GM19099 (cell line): ENCODE measurements around the gene PCBP3.

Experiments used
- POLR2A ChIP-seq: IDR thresholded peaks from 3 replicates; pipeline ENCODE4 v1.6.1; 2011; ENCODE audit warnings: low read depth; ENCODE audit not compliant: insufficient read length; ENCODE audit errors: extremely low read depth

PCBP3 gene

DNA sequence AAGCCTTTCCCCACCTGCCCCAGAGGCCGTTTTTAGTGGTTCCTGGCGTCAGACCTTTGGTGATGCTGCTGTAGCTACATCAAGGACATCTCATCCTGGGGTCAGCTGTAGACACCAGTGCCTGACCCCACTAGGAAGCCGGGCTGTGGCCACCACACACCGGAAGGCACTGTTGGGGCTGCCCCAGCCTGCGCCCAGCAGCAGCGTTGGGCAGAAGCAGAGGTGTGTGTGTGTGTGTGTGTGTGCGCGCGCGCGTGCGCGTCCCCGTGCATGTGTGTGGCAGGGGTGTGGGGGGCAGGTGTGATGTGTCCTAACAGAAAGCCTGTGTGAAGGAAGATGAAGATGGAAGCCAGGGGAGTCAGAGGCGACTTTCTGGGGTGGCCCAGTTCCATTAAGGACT lies 276.1 kb downstream of the PCBP3 start:
- no peak for TF ChIP-seq POLR2A

DNA sequence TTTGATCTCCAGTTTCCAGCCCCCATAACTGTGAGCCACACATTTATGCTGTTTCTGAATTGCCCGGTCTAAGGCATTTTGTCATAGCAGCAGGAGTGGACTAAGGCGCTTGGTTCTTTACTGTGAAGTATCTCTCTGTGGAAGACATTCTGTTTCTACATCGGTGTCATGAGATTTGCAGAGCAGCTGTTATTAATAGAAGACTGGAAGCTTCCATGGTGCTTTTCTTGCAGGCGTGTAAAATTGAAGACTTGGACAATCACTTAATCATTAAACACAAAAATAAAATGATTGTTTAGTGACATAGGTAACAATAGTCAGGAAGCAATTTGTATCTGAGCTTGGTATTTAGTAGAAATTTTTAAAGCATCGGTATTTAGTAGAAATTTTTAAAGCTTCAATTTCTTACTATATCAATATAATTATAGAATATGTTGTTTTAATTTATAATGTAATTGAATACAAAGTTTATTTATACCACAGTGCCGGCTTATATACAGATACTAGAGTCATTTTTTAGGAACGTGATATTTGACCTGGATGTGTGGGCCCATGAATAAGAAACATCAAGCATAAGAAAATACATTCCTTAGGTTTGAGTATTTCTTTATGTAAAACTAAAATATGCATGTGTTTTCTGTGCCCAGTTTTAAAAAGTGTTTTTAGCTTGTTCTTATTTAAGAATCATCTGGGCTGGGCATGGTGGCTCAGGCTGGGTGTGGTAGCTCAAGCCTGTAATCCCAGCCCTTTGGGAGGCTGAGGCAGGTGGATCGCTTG lies 277.5 kb downstream of the PCBP3 start:
- no peak for TF ChIP-seq POLR2A

DNA sequence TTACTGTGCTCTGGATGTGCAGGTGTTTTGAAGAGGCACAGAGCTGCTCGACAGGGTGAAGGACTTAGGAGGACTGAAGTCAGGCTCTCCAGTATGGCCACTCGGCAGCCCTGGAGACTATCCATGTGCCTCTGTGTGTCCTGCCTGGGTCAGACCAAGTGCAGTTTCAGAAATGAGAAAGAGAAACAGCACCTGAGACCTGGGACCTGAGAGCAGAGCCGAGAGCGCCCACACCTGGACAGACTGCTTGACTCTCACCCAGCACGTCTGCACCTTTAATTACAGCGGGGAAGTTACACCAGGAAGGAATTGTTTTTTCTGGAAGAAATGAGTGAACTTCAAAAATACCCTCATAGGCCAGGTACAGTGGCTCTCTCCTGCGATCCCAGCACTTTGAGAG lies 278.4 kb downstream of the PCBP3 start:
- no peak for TF ChIP-seq POLR2A

DNA sequence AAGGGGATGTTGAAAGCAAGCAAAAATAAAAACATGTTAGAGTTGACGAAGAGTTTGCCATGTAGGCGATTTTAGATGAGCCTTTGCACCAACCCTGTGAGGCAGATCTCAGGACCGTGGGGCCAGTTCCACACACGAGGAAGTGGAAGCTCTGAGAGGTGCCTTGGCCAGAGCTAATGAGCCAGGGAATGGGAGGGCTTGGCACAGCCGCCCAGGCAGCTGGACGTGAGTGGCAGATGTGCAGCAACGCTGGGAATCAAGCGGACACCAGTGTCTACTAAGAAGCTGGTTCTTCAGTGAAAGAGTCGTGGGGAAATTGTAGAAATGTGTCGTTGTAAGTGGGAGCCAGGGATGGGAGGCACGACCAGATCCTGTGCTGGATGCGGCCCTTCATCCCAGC lies 279.1 kb downstream of the PCBP3 start:
- TF ChIP-seq POLR2A = no peak

DNA sequence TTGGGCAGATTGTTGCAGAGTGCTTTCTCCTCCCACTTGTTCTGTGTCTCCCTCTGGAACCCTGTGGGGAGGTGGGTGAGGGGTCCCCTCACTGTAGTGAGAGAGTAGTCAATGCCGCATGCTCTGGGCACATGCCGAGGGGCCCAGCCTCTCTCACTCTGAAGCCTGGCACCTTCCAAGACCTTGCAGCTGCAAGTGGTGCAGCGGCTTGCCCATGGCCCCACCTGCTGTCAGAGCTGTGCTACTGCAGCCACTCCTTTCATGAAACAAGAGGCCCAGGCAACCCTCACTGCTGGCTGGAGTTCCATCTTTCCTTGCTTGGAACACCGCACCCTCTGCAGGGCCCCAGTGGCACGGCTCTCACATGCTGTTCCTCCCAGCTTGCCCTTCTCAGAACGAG lies 279.6 kb downstream of the PCBP3 start:
- no peak for TF ChIP-seq POLR2A

DNA sequence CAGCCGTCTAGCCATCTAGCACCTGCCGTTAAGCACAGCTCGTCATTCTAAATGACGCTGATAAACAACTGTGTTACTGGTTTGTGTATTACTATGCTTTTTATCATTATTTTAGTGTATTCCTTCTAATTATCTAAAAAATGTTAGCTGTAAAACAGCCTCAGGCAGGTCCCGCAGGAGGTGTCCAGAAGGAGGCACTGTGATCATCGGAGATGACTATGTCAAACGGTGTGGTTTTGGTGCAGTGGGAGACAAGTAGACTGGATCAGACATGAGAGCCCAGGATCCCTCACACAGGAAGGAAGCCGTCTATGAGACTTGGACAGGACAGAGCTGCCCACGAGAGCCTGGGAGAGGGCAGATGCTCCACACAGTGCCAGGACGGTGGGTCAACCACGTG lies 282.8 kb downstream of the PCBP3 start:
- TF ChIP-seq POLR2A = no peak

DNA sequence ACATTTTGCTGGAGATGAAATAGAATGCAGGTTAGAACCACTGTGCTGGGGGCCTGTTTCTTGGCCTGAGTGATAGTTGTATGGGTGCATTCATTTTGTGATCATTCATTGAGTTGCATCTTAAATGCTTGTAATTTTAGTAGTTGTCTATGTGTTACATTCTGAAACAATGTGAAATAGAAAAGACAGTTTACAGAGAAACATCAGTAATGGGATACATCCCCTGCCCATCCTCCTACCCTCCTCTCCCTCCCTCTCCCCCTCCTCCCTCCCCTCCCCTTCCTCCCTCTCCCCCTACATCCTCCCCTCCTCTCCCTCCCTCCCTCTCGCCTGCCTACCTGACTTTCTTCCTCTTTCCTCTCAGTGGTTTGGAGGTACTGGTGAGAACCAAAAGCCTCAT lies 283.5 kb downstream of the PCBP3 start:
- TF ChIP-seq POLR2A = no peak

DNA sequence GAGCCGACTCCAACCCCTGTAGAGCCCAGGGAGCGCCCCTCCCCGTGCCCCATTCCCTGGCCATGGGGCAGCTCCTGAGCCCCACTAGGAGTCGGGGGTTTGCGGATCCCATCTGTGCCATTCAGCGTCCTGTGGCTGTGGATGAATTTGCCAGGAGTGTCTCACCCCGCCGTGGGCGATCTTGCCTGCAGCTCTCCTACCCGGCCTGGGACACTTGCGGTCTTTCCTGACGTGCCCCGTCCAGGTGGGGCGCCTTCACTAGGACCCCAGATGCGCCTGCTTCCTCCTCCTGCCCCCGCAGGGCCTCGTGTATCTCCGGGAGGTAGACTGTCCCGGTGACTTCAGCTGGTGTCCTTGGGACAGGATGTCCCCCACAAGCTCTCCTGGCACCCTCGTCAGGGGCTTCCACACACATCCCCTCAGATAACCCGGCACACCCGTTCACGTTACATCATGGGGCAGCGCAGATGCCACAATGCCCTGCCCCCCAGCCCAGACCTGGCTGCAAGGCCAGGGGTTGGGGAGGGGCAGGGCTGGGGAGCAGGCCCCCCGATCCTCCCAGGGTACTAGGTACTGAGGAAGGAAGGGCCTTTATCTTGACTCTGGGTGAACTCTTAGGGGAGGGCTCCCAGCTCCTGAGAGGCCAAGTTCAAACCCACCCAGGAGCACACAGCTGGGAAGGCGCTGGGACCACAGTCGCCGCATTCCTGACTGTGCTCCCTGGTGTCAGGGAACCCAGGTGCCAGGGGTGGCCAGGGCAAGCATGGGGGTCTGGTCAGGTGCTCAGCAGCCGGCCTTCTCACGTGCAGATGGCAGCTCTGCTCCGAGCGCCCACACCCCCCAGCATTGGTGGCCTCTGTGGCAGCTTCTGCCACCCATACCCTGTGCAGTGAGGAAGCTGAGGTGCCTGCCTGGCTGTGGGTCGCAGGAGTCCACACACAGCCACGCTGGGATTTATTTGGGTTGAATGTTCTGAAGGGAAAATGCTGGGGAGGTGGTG lies 284.6 kb downstream of the PCBP3 start:
- no peak for TF ChIP-seq POLR2A

DNA sequence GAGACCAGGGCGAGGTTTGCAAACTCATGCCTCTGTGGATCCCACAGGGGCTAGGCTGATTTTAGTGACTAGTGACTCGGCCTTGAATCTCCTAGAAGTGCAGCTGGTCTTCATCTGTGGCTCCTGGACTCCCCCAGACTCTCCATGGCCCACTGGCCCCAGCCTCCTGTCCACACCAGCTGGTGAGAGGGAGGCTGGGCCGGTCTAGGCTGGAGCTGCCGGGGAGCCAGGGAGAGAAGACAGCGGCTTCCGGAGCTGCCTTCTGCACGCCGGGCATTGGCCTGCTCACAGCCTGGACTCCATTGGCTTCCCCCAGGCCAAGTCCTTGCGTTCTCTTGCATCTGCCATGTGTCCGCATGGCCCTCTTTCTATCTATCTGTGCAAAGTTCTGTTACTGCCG lies 285.9 kb downstream of the PCBP3 start:
- TF ChIP-seq POLR2A = no peak

DNA sequence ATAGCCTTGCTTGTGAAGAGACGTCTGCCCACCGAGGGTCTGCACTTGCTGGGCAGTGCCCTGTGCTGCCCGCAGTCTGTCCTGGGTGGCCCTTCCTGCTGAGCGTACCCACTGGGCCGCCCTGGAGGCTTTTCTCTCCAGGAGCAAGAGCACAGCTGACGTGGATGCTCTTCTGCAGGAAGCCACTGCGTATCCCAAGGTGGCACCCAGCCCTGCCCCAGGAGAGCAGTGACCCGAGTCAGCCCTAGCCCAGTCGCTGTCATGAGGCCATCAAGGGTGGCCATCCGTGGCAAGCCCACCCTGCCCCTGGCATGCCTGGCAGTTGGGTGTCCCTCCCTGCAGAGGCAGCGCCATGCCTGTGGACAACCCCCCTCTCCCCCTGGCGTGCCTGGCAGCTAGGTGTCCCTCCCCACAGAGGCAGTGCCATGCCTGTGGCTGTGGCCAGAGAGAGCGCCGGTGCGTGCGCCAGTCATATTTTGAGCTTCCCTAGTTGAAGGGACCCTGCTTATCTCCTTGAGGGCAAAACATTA lies 286.8 kb downstream of the PCBP3 start:
- TF ChIP-seq POLR2A = no peak

DNA sequence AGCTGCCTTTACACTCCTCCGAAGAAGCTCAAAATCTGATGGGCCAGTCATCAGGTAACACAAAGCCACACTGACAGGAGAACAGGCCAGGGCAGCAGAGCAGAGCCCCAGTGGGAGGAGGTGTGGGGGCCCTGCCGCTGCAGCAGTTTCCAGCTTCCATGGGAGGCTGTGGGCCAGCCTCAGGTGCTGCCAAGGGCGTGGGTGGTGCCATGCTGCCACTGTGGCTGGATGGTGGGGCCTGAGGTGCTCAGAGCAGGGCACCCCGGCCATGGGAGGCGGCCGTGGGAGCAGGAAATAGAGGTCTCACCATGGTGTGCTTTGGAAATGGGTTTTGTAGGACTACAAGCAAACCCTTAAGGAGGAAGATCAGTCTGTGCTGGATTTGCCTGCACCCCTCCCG lies 287.3 kb downstream of the PCBP3 start:
- TF ChIP-seq POLR2A = no peak

DNA sequence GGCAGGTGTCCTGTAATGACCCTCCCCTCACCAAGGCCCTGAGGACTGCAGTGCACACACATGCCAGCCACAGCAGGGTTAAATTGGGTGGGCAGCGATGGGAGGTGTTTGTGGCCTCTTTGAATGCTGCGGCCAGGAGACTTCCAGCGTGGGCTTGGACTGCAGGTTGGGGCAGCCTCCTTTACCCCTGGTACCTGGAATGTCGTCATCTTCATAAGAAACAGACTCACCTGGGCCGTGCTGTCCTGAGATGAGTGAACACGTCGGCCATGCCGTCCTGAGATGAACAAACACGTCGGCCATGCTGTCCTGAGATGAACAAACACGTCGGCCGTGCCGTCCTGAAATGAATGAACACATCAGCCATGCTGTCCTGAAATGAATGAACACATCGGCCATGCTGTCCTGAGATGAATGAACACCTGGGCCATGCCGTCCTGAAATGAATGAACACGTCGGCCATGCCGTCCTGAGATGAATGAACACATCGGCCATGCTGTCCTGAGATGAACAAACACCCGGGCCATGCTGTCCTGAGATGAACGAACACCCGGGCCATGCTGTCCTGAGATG lies 288.0 kb downstream of the PCBP3 start:
- no peak for TF ChIP-seq POLR2A

DNA sequence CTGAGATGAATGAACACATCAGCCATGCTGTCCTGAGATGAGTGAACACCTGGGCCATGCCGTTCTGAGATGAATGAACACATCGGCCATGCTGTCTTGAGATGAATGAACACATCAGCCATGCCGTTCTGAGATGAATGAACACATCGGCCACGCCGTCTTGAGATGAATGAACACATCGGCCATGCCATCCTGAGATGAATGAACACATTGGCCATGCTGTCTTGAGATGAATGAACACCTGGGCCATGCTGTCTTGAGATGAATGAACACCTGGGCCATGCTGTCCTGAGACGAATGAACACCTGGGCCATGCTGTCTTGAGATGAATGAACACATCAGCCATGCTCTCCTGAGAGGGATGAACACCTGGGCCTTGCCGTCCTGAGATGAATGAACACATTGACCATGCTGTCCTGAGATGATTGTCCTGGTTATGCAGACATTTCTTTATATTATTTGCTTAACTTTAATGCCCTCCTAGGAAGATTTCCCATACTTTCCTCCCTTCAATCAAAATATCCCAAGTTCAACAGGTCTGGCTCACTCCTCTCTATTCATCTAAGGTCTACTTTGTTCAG lies 289.5 kb downstream of the PCBP3 start:
- TF ChIP-seq POLR2A = no peak

DNA sequence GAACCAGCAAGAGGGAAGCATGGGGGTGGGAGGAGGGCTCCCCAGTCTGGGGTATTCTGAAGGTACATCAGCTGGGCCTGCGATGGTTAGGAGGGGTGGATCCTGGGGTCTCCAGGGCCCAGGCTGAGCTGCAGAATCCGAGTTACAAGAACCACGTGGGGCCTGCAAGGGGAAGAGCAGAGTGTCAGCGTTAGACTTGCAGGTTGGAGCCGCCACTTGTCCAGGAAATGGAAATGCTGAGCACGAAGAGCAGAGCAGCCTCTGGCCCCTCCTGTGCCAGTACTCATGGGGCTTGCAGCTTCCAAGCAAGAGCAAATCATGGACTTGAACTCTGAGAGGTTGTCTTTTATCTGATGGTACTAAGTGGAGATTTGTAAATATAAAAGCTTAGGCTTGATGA lies 290.6 kb downstream of the PCBP3 start:
- no peak for TF ChIP-seq POLR2A

DNA sequence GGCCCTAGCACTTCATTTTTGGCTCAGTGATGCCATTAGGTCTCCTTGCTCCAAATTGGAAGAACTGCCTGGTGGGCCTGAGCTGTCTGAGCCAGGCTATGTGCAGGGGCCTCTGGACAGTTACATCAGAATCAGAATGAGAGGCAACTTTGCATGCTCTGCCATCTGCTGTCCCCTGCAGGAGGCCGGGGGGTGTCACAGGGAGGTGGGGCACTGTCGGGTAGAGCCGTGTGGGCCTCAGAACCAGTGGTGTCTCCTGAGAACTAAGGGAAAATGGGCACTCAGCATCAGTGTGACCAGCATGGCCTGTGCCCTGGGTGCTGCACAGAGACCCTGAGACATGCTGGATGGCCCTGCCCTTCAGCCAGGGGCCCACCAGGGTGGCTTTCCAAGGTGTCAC lies 291.0 kb downstream of the PCBP3 start:
- no peak for TF ChIP-seq POLR2A
